B cell (primary cell): Measurements from ENCODE around the gene GNAI3.

Experiments used
- CTCF ChIP-seq: fragments of 200-600 bp; IDR thresholded peaks from one replicate; pipeline ENCODE4 v1.8.0; 2022; ENCODE audit warnings: antibody characterized with exemption, mild to moderate bottlenecking
- EZH2 ChIP-seq: IDR thresholded peaks from 2 replicates; pipeline ENCODE4 v1.6.1; 2012; ENCODE audit warnings: borderline replicate concordance, low read depth, mild to moderate bottlenecking, moderate library complexity, low read length; ENCODE audit not compliant: insufficient read depth, poor library complexity, severe bottlenecking

- no peak for TF ChIP-seq CTCF
- no peak for TF ChIP-seq EZH2
These were observed 63.0 kb downstream of the GNAI3 start for GRCh38 chr1:109611308-109611990.
